HCT116 (cell line): Measurements from ENCODE around the gene DCTN4.

Source experiments
- ATF3 ChIP-seq: IDR thresholded peaks from 2 replicates; pipeline ENCODE4 v1.6.1; 2012
- CTCF ChIP-seq, 3 experiments: fragments of 200-600 bp in 1 of 3; sonication (generic) in 1 of 3; IDR thresholded peaks in 2 of 3; conservative IDR thresholded peaks in 1 of 3; 2 replicates each; pipeline ENCODE4 v1.5.1; 2012 to 2017; ENCODE audit warnings: low read depth in 2 of 3, low read length in 2 of 3, antibody characterized with exemption in 1 of 3, borderline replicate concordance in 1 of 3, control low read depth in 1 of 3, mild to moderate bottlenecking in 1 of 3, mixed read lengths in 1 of 3, mixed run types in 1 of 3, moderate library complexity in 1 of 3; ENCODE audit not compliant: insufficient read depth in 1 of 3
- EZH2 ChIP-seq: fragments of 200-600 bp; sonication (generic); IDR thresholded peaks from 2 replicates; pipeline ENCODE4 v1.6.1; 2017; ENCODE audit warnings: antibody characterized with exemption, mixed run types
- EZH2phosphoT487 ChIP-seq: fragments of 200-600 bp; IDR thresholded peaks from 2 replicates; pipeline ENCODE4 v1.6.1; 2018; ENCODE audit warnings: antibody characterized with exemption, borderline replicate concordance
- MAX ChIP-seq: IDR thresholded peaks from 2 replicates; pipeline ENCODE4 v1.6.1; 2012
- POLR2A ChIP-seq: IDR thresholded peaks from 2 replicates; pipeline ENCODE4 v1.7.0; 2011; ENCODE audit warnings: borderline replicate concordance; ENCODE audit not compliant: insufficient read depth, insufficient read length; ENCODE audit errors: extremely low read depth
- POLR2AphosphoS5 ChIP-seq: IDR thresholded peaks from 2 replicates; pipeline ENCODE4 v1.6.1; 2011; ENCODE audit warnings: mild to moderate bottlenecking, low read depth, low read length, moderate library complexity
- RAD21 ChIP-seq: IDR thresholded peaks from 2 replicates; pipeline ENCODE4 v1.6.1; 2012; ENCODE audit warnings: low read depth, mild to moderate bottlenecking
- REST ChIP-seq: IDR thresholded peaks from 2 replicates; pipeline ENCODE4 v1.6.1; 2012; ENCODE audit warnings: low read depth
- SIN3A ChIP-seq: IDR thresholded peaks from 2 replicates; pipeline ENCODE4 v1.6.1; 2012; ENCODE audit warnings: low read depth
- ZBTB33 ChIP-seq: IDR thresholded peaks from 2 replicates; pipeline ENCODE4 v1.6.1; 2011; ENCODE audit warnings: mild to moderate bottlenecking, low read length, moderate library complexity; ENCODE audit not compliant: insufficient replicate concordance; ENCODE audit errors: extremely low read depth

- TF ChIP-seq MAX: no peak
- no peak for TF ChIP-seq CTCF (IDR thresholded peaks at IDR 0.05 in 2 of 3, conservative IDR thresholded peaks at IDR 0.05 in 1 of 3; ENCODE audit: borderline replicate concordance in 1 of 3, insufficient read depth in 1 of 3, low read depth in 2 of 3, low read length in 2 of 3)
- no peak for TF ChIP-seq POLR2A
- TF ChIP-seq RAD21: no peak
- no peak for TF ChIP-seq EZH2phosphoT487
- TF ChIP-seq ATF3: no peak
- TF ChIP-seq ZBTB33: no peak
- no peak for TF ChIP-seq REST
- no peak for TF ChIP-seq POLR2AphosphoS5
- TF ChIP-seq SIN3A: no peak
- TF ChIP-seq EZH2: no peak
Measured at GRCh38 chr5:150703762-150704161, 55.1 kb downstream of the DCTN4 start.
